Activated CD4-positive, alpha-beta T cell treated with anti-CD3 and anti-CD28 coated beads, Interleukin-2, amount 50 U/mL, for 24 hours (primary cell): ENCODE measurements around the gene CMPK1.

Source experiments
- DNase-seq, 2 donors: peaks; one replicate each; pipeline ENCODE4 v3.0.0-alpha.2; 2020; ENCODE audit warnings: low read depth in 1 of 2, low spot score in 1 of 2

The CMPK1 gene

GRCh38 chr1:47418681-47419325 lies 85.2 kb downstream of the CMPK1 start:
- DNase-seq = no peak

- DNase-seq = no peak
These were observed 87.0 kb downstream of the CMPK1 start for GRCh38 chr1:47420547-47420946.

GRCh38 chr1:47423872-47424271 lies 90.3 kb downstream of the CMPK1 start:
- no peak for DNase-seq

- no peak for DNase-seq
These were observed 90.9 kb downstream of the CMPK1 start for GRCh38 chr1:47424336-47424982.
